ENCODE results near the gene THOC7. TPM values are rescaled to one million over a fixed set of nuclear protein-coding genes. Genes with fewer than 3 reads are reported as not detected.

Gene THOC7
- total RNA-seq, 1 donor from 2014 or later, result 30.0 TPM

GRCh38 chr3:63849175-63849574 lies 14.4 kb downstream of the THOC7 start:
- H3K36me3 ChIP-seq (ENCODE audit: control insufficient read depth, insufficient read depth, low read length), result peaks cover 1% of the 10 kb centered on the region
- FAIRE-seq, result no peak
- H3K4me3 ChIP-seq (ENCODE audit: low read depth, low read length), result no peak overlapping the region
- H3K27me3 ChIP-seq (ENCODE audit: control insufficient read depth, insufficient read depth, low read length), result no peaks in the 10 kb centered on the region
- no peak for DNase-seq (ENCODE audit: low read depth)
- TF ChIP-seq CTCF (IDR thresholded peaks at IDR 0.05; ENCODE audit: insufficient read depth, low read length, severe bottlenecking), result no peak

- no peak for FAIRE-seq
- peak; percentile 42 for DNase-seq (ENCODE audit: low read depth)
- Histone ChIP-seq H3K27me3 (ENCODE audit: control insufficient read depth, insufficient read depth, low read length) (no peaks in the 10 kb centered on the region), H3K4me3 (ENCODE audit: low read depth, low read length) (no peak overlapping the region), H3K36me3 (ENCODE audit: control insufficient read depth, insufficient read depth, low read length) (peaks cover 1% of the 10 kb centered on the region)
- no peak for TF ChIP-seq CTCF (IDR thresholded peaks at IDR 0.05; ENCODE audit: insufficient read depth, low read length, severe bottlenecking)
These were observed 15.7 kb downstream of the THOC7 start for GRCh38 chr3:63847718-63848450.

- TF ChIP-seq CTCF (IDR thresholded peaks at IDR 0.05; ENCODE audit: insufficient read depth, low read length, severe bottlenecking), result no peak
- no peak for DNase-seq (ENCODE audit: low read depth)
- H3K36me3 ChIP-seq (ENCODE audit: control insufficient read depth, insufficient read depth, low read length), result no peaks in the 10 kb centered on the region
- no peaks in the 10 kb centered on the region for H3K27me3 ChIP-seq (ENCODE audit: control insufficient read depth, insufficient read depth, low read length)
- FAIRE-seq, result no peak
- no peak overlapping the region for H3K4me3 ChIP-seq (ENCODE audit: low read depth, low read length)
These were observed 18.4 kb downstream of the THOC7 start for GRCh38 chr3:63845215-63845614.

- FAIRE-seq, result no peak
- TF ChIP-seq CTCF (IDR thresholded peaks at IDR 0.05; ENCODE audit: insufficient read depth, low read length, severe bottlenecking), result no peak
- Histone ChIP-seq H3K36me3 (ENCODE audit: control insufficient read depth, insufficient read depth, low read length) (no peaks in the 10 kb centered on the region), H3K4me3 (ENCODE audit: low read depth, low read length) (no peak overlapping the region), H3K27me3 (ENCODE audit: control insufficient read depth, insufficient read depth, low read length) (no peaks in the 10 kb centered on the region)
- no peak for DNase-seq (ENCODE audit: low read depth)
These were observed 21.5 kb downstream of the THOC7 start for GRCh38 chr3:63842127-63842526.

GRCh38 chr3:63841704-63842103 lies 21.9 kb downstream of the THOC7 start:
- no peak for FAIRE-seq
- no peak for DNase-seq (ENCODE audit: low read depth)
- Histone ChIP-seq H3K4me3 (ENCODE audit: low read depth, low read length) (no peak overlapping the region), H3K27me3 (ENCODE audit: control insufficient read depth, insufficient read depth, low read length) (no peaks in the 10 kb centered on the region), H3K36me3 (ENCODE audit: control insufficient read depth, insufficient read depth, low read length) (no peaks in the 10 kb centered on the region)
- no peak for TF ChIP-seq CTCF (IDR thresholded peaks at IDR 0.05; ENCODE audit: insufficient read depth, low read length, severe bottlenecking)

GRCh38 chr3:63832395-63832794 lies 31.2 kb downstream of the THOC7 start:
- no peaks in the 10 kb centered on the region for H3K27me3 ChIP-seq (ENCODE audit: control insufficient read depth, insufficient read depth, low read length)
- TF ChIP-seq CTCF (IDR thresholded peaks at IDR 0.05; ENCODE audit: insufficient read depth, low read length, severe bottlenecking), result no peak
- FAIRE-seq, result no peak
- H3K36me3 ChIP-seq (ENCODE audit: control insufficient read depth, insufficient read depth, low read length), result no peaks in the 10 kb centered on the region
- no peak for DNase-seq (ENCODE audit: low read depth)
- no peak overlapping the region for H3K4me3 ChIP-seq (ENCODE audit: low read depth, low read length)
